AG20443 (cell line): ENCODE measurements around the gene SUPT7L.

ENCODE experiments used
- DNase-seq: peaks from one replicate; pipeline ENCODE4 v3.0.0; 2012; ENCODE audit warnings: low spot score, mixed read lengths

SUPT7L gene

GRCh38 chr2:27663285-27664153 is at the start of gene SUPT7L, which contains the start of gene SLC4A1AP:
TSS of gene SUPT7L (minus strand) at chr2:27663614. CDS start at chr2:27662192, 1,422 bp downstream.
TSS of gene SLC4A1AP (plus strand) at chr2:27663889. CDS start at chr2:27663915, 26 bp downstream.
- peak; percentile 84 for DNase-seq

GRCh38 chr2:27713201-27713600 is 49.8 kb upstream of the SUPT7L start:
- DNase-seq: no peak

- no peak for DNase-seq
Measured at GRCh38 chr2:27712522-27712921, 49.1 kb upstream of the SUPT7L start.

GRCh38 chr2:27711804-27712203 is 48.4 kb upstream of the SUPT7L start:
- no peak for DNase-seq

GRCh38 chr2:27710640-27711430 is 47.4 kb upstream of the SUPT7L start:
- no peak for DNase-seq

- no peak for DNase-seq
Measured at GRCh38 chr2:27709960-27710575, 46.7 kb upstream of the SUPT7L start.

GRCh38 chr2:27709326-27709725 is 45.9 kb upstream of the SUPT7L start:
- no peak for DNase-seq

GRCh38 chr2:27708666-27709065 is 45.3 kb upstream of the SUPT7L start:
- DNase-seq: no peak

- DNase-seq: no peak
Measured at GRCh38 chr2:27708257-27708654, 44.8 kb upstream of the SUPT7L start.

- DNase-seq: no peak
Measured at GRCh38 chr2:27707462-27708256, 44.2 kb upstream of the SUPT7L start.

- DNase-seq: peak; percentile 84
Measured at GRCh38 chr2:27705851-27706622, 42.6 kb upstream of the SUPT7L start.

- DNase-seq: no peak
Measured at GRCh38 chr2:27704342-27704876, 41.0 kb upstream of the SUPT7L start.

- peak; percentile 91 for DNase-seq
Measured at GRCh38 chr2:27703638-27704341, 40.4 kb upstream of the SUPT7L start.

- no peak for DNase-seq
Measured at GRCh38 chr2:27702302-27702701, 38.9 kb upstream of the SUPT7L start.

GRCh38 chr2:27701676-27702075 is 38.3 kb upstream of the SUPT7L start:
- DNase-seq: peak; percentile 35

GRCh38 chr2:27697660-27698059 is 34.2 kb upstream of the SUPT7L start:
- DNase-seq: no peak

- DNase-seq: no peak
Measured at GRCh38 chr2:27690052-27690451, 26.6 kb upstream of the SUPT7L start.

GRCh38 chr2:27689424-27689823 is 26.0 kb upstream of the SUPT7L start:
- no peak for DNase-seq

GRCh38 chr2:27687232-27687631 is 23.8 kb upstream of the SUPT7L start:
- no peak for DNase-seq

GRCh38 chr2:27685577-27685976 is 22.2 kb upstream of the SUPT7L start:
- no peak for DNase-seq
